ENCODE results near the gene RPS19. TPM values are rescaled to one million over a fixed set of nuclear protein-coding genes. Genes with fewer than 3 reads are reported as not detected.

RPS19 gene
- total RNA-seq, 4 donors from 2014 or later, result 595 to 1,336 (median 1,016) TPM

- no peak overlapping the region for H3K27ac ChIP-seq
- in situ Hi-C loops (cut with MboI; ENCODE audit: low pct_ligation_motif_present in 1 of 4, low pct_unique_long_range_greater_than_20kb in 1 of 4, low sequenced_read_pairs in 3 of 4), result no loop called here
Observed at GRCh38 chr19:41893899-41894298, 33.8 kb downstream of the RPS19 start.

GRCh38 chr19:41894350-41894749 lies 34.3 kb downstream of the RPS19 start:
- Histone ChIP-seq H3K9me3 (no peaks in the 10 kb centered on the region), H3K27ac (no peak overlapping the region), H3K27me3 (no peaks in the 10 kb centered on the region), H3K4me1 (peaks cover 0 to 4% (median 0%) of the 10 kb centered on the region in 4 donors), H3K36me3 (peaks cover 0 to 36% (median 15%) of the 10 kb centered on the region in 4 donors), H3K4me3 (no peak overlapping the region)
- 85% methylated on average over 14 of the region's 14 CpGs; no CpG with 5 or more reads in 1 of the 2 donors for WGBS, 2 donors (ENCODE audit: low coverage in 1 of 2)
- no peak for TF ChIP-seq POLR2A (IDR thresholded peaks at IDR 0.05)
- TF ChIP-seq CTCF (IDR thresholded peaks at IDR 0.05), result no peak
- no peak for TF ChIP-seq POLR2AphosphoS5 (IDR thresholded peaks at IDR 0.05)
- TF ChIP-seq EP300 (IDR thresholded peaks at IDR 0.05; ENCODE audit: low read depth), result no peak
- intact Hi-C loops (cut with DNase I; ENCODE audit: low total_unique reads), result no loop called here
- DNase-seq, result no peak
- in situ Hi-C loops (cut with MboI; ENCODE audit: low pct_ligation_motif_present in 1 of 4, low pct_unique_long_range_greater_than_20kb in 1 of 4, low sequenced_read_pairs in 3 of 4), result no loop called here

More at GRCh38 chr19:41893899-41894298, 33.8 kb downstream of the RPS19 start:
- WGBS, 2 donors (ENCODE audit: low coverage in 1 of 2), result 29 to 80% methylated on average over 1 to 6 of the region's 6 CpGs
- Histone ChIP-seq H3K36me3 (peaks cover 0 to 37% (median 14%) of the 10 kb centered on the region in 4 donors), H3K9me3 (no peaks in the 10 kb centered on the region), H3K4me1 (peaks cover 0 to 4% (median 0%) of the 10 kb centered on the region in 4 donors), H3K27me3 (no peaks in the 10 kb centered on the region), H3K4me3 (no peak overlapping the region)
- TF ChIP-seq POLR2A (IDR thresholded peaks at IDR 0.05) (no peak), CTCF (IDR thresholded peaks at IDR 0.05) (no peak), POLR2AphosphoS5 (IDR thresholded peaks at IDR 0.05) (no peak), EP300 (IDR thresholded peaks at IDR 0.05; ENCODE audit: low read depth) (no peak)
- DNase-seq, result no peak
- intact Hi-C loops (cut with DNase I; ENCODE audit: low total_unique reads), result no loop called here

GRCh38 chr19:41895745-41896580 lies 35.9 kb downstream of the RPS19 start:
- Histone ChIP-seq H3K4me3 (no peak overlapping the region), H3K27me3 (no peaks in the 10 kb centered on the region), H3K36me3 (peaks cover 0 to 45% (median 15%) of the 10 kb centered on the region in 4 donors), H3K9me3 (no peaks in the 10 kb centered on the region), H3K27ac (no peak overlapping the region), H3K4me1 (no peaks in the 10 kb centered on the region)
- WGBS, 2 donors (ENCODE audit: low coverage in 1 of 2), result 63 to 77% methylated on average over 2 to 14 of the region's 19 CpGs
- intact Hi-C loops (cut with DNase I; ENCODE audit: low total_unique reads), result no loop called here
- DNase-seq, result no peak
- TF ChIP-seq POLR2AphosphoS5 (IDR thresholded peaks at IDR 0.05) (no peak), CTCF (IDR thresholded peaks at IDR 0.05) (no peak), POLR2A (IDR thresholded peaks at IDR 0.05) (no peak), EP300 (IDR thresholded peaks at IDR 0.05; ENCODE audit: low read depth) (no peak)
- in situ Hi-C loops (cut with MboI; ENCODE audit: low pct_ligation_motif_present in 1 of 4, low pct_unique_long_range_greater_than_20kb in 1 of 4, low sequenced_read_pairs in 3 of 4), result no loop called here

- H3K27ac ChIP-seq, result no peak overlapping the region
- peaks cover 0 to 51% (median 17%) of the 10 kb centered on the region in 4 donors for H3K36me3 ChIP-seq
- H3K4me3 ChIP-seq, result no peak overlapping the region
- intact Hi-C loops (cut with DNase I; ENCODE audit: low total_unique reads) (no loop called here), in situ Hi-C loops (cut with MboI; ENCODE audit: low pct_ligation_motif_present in 1 of 4, low pct_unique_long_range_greater_than_20kb in 1 of 4, low sequenced_read_pairs in 3 of 4) (no loop called here)
- no peaks in the 10 kb centered on the region for H3K4me1 ChIP-seq
- 86% methylated on average over 1 of the region's 1 CpG; no CpG with 5 or more reads in 1 of the 2 donors for WGBS, 2 donors (ENCODE audit: low coverage in 1 of 2)
- H3K27me3 ChIP-seq, result no peaks in the 10 kb centered on the region
- no peaks in the 10 kb centered on the region for H3K9me3 ChIP-seq
- no peak for TF ChIP-seq EP300 (IDR thresholded peaks at IDR 0.05; ENCODE audit: low read depth)
- no peak for DNase-seq
Observed at GRCh38 chr19:41896581-41896942, 36.5 kb downstream of the RPS19 start.
